Mesangial cell (primary cell): ENCODE results near the gene TBC1D32. TPM values are rescaled to one million over a fixed set of nuclear protein-coding genes. Genes with fewer than 3 reads are reported as not detected.

Experiments used
- total RNA-seq: library from RNA; depleted of rRNA; stranded (reverse); fragments of >200 nt; gene quantifications from 2 replicates; pipeline ENCODE4 v1.2.3, GENCODE V29; 2015

TBC1D32 gene, protein sequence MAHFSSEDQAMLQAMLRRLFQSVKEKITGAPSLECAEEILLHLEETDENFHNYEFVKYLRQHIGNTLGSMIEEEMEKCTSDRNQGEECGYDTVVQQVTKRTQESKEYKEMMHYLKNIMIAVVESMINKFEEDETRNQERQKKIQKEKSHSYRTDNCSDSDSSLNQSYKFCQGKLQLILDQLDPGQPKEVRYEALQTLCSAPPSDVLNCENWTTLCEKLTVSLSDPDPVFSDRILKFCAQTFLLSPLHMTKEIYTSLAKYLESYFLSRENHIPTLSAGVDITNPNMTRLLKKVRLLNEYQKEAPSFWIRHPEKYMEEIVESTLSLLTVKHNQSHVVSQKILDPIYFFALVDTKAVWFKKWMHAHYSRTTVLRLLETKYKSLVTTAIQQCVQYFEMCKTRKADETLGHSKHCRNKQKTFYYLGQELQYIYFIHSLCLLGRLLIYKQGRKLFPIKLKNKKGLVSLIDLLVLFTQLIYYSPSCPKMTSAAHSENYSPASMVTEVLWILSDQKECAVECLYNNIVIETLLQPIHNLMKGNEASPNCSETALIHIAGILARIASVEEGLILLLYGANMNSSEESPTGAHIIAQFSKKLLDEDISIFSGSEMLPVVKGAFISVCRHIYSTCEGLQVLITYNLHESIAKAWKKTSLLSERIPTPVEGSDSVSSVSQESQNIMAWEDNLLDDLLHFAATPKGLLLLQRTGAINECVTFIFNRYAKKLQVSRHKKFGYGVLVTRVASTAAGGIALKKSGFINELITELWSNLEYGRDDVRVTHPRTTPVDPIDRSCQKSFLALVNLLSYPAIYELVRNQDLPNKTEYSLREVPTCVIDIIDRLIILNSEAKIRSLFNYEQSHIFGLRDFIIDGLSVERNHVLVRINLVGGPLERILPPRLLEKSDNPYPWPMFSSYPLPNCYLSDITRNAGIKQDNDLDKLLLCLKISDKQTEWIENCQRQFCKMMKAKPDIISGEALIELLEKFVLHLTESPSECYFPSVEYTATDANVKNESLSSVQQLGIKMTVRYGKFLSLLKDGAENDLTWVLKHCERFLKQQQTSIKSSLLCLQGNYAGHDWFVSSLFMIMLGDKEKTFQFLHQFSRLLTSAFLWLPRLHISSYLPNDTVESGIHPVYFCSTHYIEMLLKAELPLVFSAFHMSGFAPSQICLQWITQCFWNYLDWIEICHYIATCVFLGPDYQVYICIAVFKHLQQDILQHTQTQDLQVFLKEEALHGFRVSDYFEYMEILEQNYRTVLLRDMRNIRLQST
- total RNA-seq: 1.8 and 2.4 TPM in 2 replicates

DNA sequence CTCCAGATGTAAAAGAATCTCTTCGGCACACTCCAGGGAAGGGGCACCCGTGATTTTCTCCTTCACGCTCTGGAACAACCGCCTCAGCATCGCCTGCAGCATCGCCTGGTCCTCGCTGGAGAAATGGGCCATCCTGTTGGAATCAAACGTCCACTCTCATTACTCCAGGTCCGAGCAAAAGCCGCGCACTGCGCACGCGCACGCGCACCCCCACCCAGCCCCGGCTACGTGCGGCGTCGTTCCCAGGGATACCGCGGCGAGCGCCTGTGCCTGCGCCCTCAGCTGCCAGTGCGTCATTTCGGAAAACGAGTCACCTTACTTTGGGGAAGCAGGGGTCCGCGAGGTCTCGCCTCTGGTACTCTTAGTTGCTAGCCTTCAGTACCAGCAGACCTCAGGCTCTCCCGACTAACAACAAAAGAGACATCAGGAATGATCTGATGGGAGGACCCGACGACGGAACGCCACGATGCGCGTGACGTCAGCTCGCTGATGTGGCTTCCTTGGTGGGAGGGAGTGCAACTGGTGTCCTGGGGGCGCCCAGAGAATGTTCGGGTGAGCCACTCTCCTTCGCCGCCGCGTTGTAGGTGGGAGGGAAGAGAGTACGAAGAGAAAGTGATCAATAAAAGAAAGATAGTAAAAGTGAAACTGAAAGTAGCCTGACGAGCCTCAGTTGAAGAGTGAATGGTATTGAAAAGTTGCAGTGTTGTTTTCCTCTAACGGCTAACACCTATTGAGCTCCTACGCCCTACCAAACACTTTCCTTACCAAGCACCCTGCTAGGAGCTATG is at the start of gene TBC1D32:
TSS of gene TBC1D32 (minus strand) at position 182 of the 788 bp plus-strand sequence. CDS start at position 132, 50 bp downstream.

Other genes with a start within 250 kb of the TBC1D32 start
- 95.6 and 173 TPM in 2 replicates for gene GJA1, start 101.2 kb upstream of the TBC1D32 start, total RNA-seq